IMR-90 (cell line): ENCODE measurements around the gene UBL4B. TPM values are rescaled to one million over a fixed set of nuclear protein-coding genes. Genes with fewer than 3 reads are reported as not detected.

Source experiments
- ATAC-seq: fragments of 200-7000 bp; cut with Tn5 transposase; 2 replicates; pipeline ENCODE4 v1.9.1; 2020; ENCODE audit warnings: low read depth, mild to moderate bottlenecking, moderate library complexity
- BruUV-seq: library from RNA; stranded (reverse); fragments of 400-500 nt; replicated peaks from 2 replicates; lab custom pipeline; 2021; lab: Mats Ljungman, UMichigan
- CTCF ChIA-PET: fragments of 300-600 bp; formaldehyde crosslinking; extraction: SDS; loops from one replicate; lab custom pipeline; 2021; ENCODE audit warnings: antibody characterized with exemption; lab: Yijun Ruan, JAX
- POLR2A ChIA-PET: fragments of 300-600 bp; sonication (Branson Sonifier 250); formaldehyde crosslinking; loops from one replicate; lab custom pipeline; 2022; ENCODE audit warnings: antibody characterized with exemption; ENCODE audit not compliant: unreplicated experiment; lab: Charles Lee
- DNase-seq: peaks from one replicate; pipeline ENCODE4 v3.0.0; 2013
- H2AFZ ChIP-seq: replicated peaks from 2 replicates; pipeline ENCODE3; 2013; ENCODE audit warnings: low read length, mild to moderate bottlenecking; ENCODE audit not compliant: poor library complexity
- H2AK5ac ChIP-seq: 2 replicates; pipeline ENCODE4 v1.6.1; 2013; ENCODE audit warnings: low read depth, low read length, inconsistent platforms
- H2AK9ac ChIP-seq: replicated peaks from 2 replicates; pipeline ENCODE3; 2013; ENCODE audit warnings: mild to moderate bottlenecking, low read depth, low read length, moderate library complexity; ENCODE audit not compliant: poor library complexity
- H2BK120ac ChIP-seq: 2 replicates; pipeline ENCODE4 v1.6.1; 2013; ENCODE audit warnings: low read depth, low read length, inconsistent platforms
- H2BK15ac ChIP-seq: 3 replicates; pipeline ENCODE4 v1.6.1; 2013; ENCODE audit warnings: low read depth, low read length, inconsistent platforms
- H2BK20ac ChIP-seq: 2 replicates; pipeline ENCODE4 v1.6.1; 2013; ENCODE audit warnings: low read depth, mild to moderate bottlenecking, inconsistent platforms, low read length, moderate library complexity
- H2BK5ac ChIP-seq: 2 replicates; pipeline ENCODE4 v1.6.1; 2013; ENCODE audit warnings: mild to moderate bottlenecking, low read depth, low read length, inconsistent platforms; ENCODE audit not compliant: poor library complexity, severe bottlenecking
- H3K14ac ChIP-seq: replicated peaks from 2 replicates; pipeline ENCODE4 v1.6.1; 2013; ENCODE audit warnings: low read depth, low read length, inconsistent platforms
- H3K18ac ChIP-seq: 2 replicates; pipeline ENCODE4 v1.6.1; 2013; ENCODE audit warnings: low read depth, low read length, control low read depth
- H3K23ac ChIP-seq: 2 replicates; pipeline ENCODE4 v1.6.1; 2013; ENCODE audit warnings: low read depth, low read length, inconsistent platforms
- H3K27ac ChIP-seq: 2 replicates; pipeline ENCODE4 v1.5.1; 2013; ENCODE audit warnings: mild to moderate bottlenecking, control low read depth, low read length; ENCODE audit not compliant: insufficient read depth
- H3K27me3 ChIP-seq: 2 replicates; pipeline ENCODE4 v1.6.1; 2013; ENCODE audit warnings: low read length; ENCODE audit not compliant: control insufficient read depth, insufficient read depth
- H3K36me3 ChIP-seq: 2 replicates; pipeline ENCODE4 v1.6.1; 2013; ENCODE audit warnings: low read length, mixed read lengths; ENCODE audit not compliant: control insufficient read depth, insufficient read depth
- H3K4ac ChIP-seq: 2 replicates; pipeline ENCODE4 v1.6.1; 2013; ENCODE audit warnings: low read depth, low read length, inconsistent platforms
- H3K4me1 ChIP-seq: 2 replicates; pipeline ENCODE4 v1.6.1; 2013; ENCODE audit warnings: low read length, mixed read lengths; ENCODE audit not compliant: control insufficient read depth, insufficient read depth
- H3K4me2 ChIP-seq: 2 replicates; pipeline ENCODE4 v1.6.1; 2013; ENCODE audit warnings: low read depth, mild to moderate bottlenecking, control low read depth, low read length, moderate library complexity
- H3K4me3 ChIP-seq: 2 replicates; pipeline ENCODE4 v1.5.1; 2013; ENCODE audit warnings: low read depth, mild to moderate bottlenecking, control low read depth, low read length, moderate library complexity; ENCODE audit not compliant: insufficient read depth
- H3K56ac ChIP-seq: 2 replicates; pipeline ENCODE4 v1.6.1; 2013; ENCODE audit warnings: low read length, inconsistent platforms; ENCODE audit not compliant: insufficient read depth; ENCODE audit errors: extremely low read depth
- H3K79me1 ChIP-seq, 2 experiments: 2 replicates each; pipeline ENCODE4 v1.6.1; 2013; ENCODE audit warnings: low read length in 2 of 2, inconsistent platforms in 1 of 2, low read depth in 1 of 2
- H3K9ac ChIP-seq: 2 replicates; pipeline ENCODE4 v1.6.1; 2013; ENCODE audit warnings: low read depth, low read length, control low read depth
- H3K9me1 ChIP-seq: 2 replicates; pipeline ENCODE4 v1.6.1; 2013; ENCODE audit warnings: low read length, inconsistent platforms; ENCODE audit not compliant: insufficient read depth
- H3K9me3 ChIP-seq: 2 replicates; pipeline ENCODE4 v1.6.1; 2013; ENCODE audit warnings: low read length; ENCODE audit not compliant: control insufficient read depth, insufficient read depth
- H4K20me1 ChIP-seq: 2 replicates; pipeline ENCODE4 v1.6.1; 2013; ENCODE audit warnings: low read length, inconsistent platforms; ENCODE audit not compliant: insufficient read depth
- H4K5ac ChIP-seq: 2 replicates; pipeline ENCODE4 v1.6.1; 2013; ENCODE audit warnings: mild to moderate bottlenecking, low read depth, low read length, control low read depth
- H4K8ac ChIP-seq, 2 experiments: 2 replicates each; pipeline ENCODE4 v1.6.1; 2013; ENCODE audit warnings: low read depth in 2 of 2, low read length in 2 of 2, control low read depth in 1 of 2, inconsistent platforms in 1 of 2
- H4K91ac ChIP-seq: 2 replicates; pipeline ENCODE4 v1.6.1; 2013; ENCODE audit warnings: low read depth, low read length, inconsistent platforms; ENCODE audit not compliant: insufficient read depth
- BHLHE40 ChIP-seq: fragments of 150-350 bp; IDR thresholded peaks from 2 replicates; pipeline ENCODE4 v1.6.1; 2016; ENCODE audit warnings: mild to moderate bottlenecking, low read depth, low read length
- RCOR1 ChIP-seq: IDR thresholded peaks from 2 replicates; pipeline ENCODE4 v1.6.1; 2012; ENCODE audit warnings: mild to moderate bottlenecking, low read length, improper control_type of control experiment; ENCODE audit not compliant: insufficient replicate concordance
- RFX5 ChIP-seq: IDR thresholded peaks from 2 replicates; pipeline ENCODE4 v1.8.0; 2012; ENCODE audit warnings: low read depth, mild to moderate bottlenecking, low read length, moderate library complexity
- WGBS, 2 experiments: methylation state at CpG; one replicate each; pipeline versions ENCODE4 v1.1.5 to v1.1.7; 2013; ENCODE audit warnings: missing lambda C conversion rate in 2 of 2; ENCODE audit not compliant: insufficient read length in 1 of 2; ENCODE audit errors: extremely low coverage in 2 of 2; 5-methylcytosine and 5-hydroxymethylcytosine counted together
- dilution Hi-C: fragments of 300-500 bp; cut with HindIII; formaldehyde crosslinking; loops from one replicate; pipeline ENCODE4 v1.14.3; 2018; ENCODE audit warnings: low sequenced_read_pairs; ENCODE audit not compliant: unreplicated experiment
- in situ Hi-C: fragments of 300-500 bp; cut with MboI; formaldehyde crosslinking; loops from 3 replicates; pipeline ENCODE4 v1.14.3; 2019; ENCODE audit warnings: low sequenced_read_pairs, inconsistent platforms, mixed read lengths
- intact Hi-C: fragments of 100-400 bp; cut with micrococcal nuclease; formaldehyde crosslinking; loops from 2 replicates; pipeline ENCODE4 v1.10.0; 2022
- polyA plus RNA-seq, 3 experiments: library from polyadenylated mRNA; depleted of rRNA; stranded (reverse); fragments of >200 nt; gene quantifications; 2 replicates each; pipeline ENCODE4 v1.2.3, GENCODE V29; 2012; ENCODE audit warnings: low replicate concordance in 1 of 3
- total RNA-seq: library from RNA; depleted of rRNA; stranded (reverse); fragments of >200 nt; gene quantifications from 2 replicates; pipeline ENCODE4 v1.2.3, GENCODE V29; 2012

The UBL4B gene
- total and polyA plus RNA-seq, 2 of the 4 experiments (the other 2 are of a cell fraction): not detected

- ATAC-seq (no peak), DNase-seq (no peak)
- in situ Hi-C loops (no loop called here), intact Hi-C loops (no loop called here), dilution Hi-C loops (no loop called here)
- H3K27ac ChIP-seq: no peak overlapping the region
- no TSS peak for BruUV-seq
- H3K36me3 ChIP-seq: peaks cover 9% of the 10 kb centered on the region; the same call in 1 of the 2 replicates
- no peak for TF ChIP-seq RFX5
- no peak for TF ChIP-seq BHLHE40
- no peak for TF ChIP-seq RCOR1
- no peak overlapping the region for H4K5ac ChIP-seq
- H3K23ac ChIP-seq: no peak overlapping the region
- H2BK120ac ChIP-seq: no peak overlapping the region
- H3K4ac ChIP-seq: no peak overlapping the region
- H3K79me1 ChIP-seq: peaks cover 0 to 6% of the 10 kb centered on the region in 2 experiments; a peak in 1 of 4 replicates
- H2BK20ac ChIP-seq: no peak overlapping the region
- H3K9me1 ChIP-seq: 0 out of 2 replicates have a peak, but pooled peaks cover 5% of the 10 kb centered on the region
- H3K4me3 ChIP-seq: no peak overlapping the region
- ChIA-PET CTCF (no interaction called here), POLR2A (no interaction called here)
- peaks cover 18% of the 10 kb centered on the region for H3K27me3 ChIP-seq
- H2AFZ ChIP-seq: peak overlapping the region; percentile 37
- peaks cover 13% of the 10 kb centered on the region; the same call in 1 of the 2 replicates for H4K20me1 ChIP-seq
- no peak overlapping the region for H4K91ac ChIP-seq
- H4K8ac ChIP-seq: no peak overlapping the region
- no peak overlapping the region for H3K9ac ChIP-seq
- H3K4me1 ChIP-seq: peaks cover 4% of the 10 kb centered on the region
- H2BK15ac ChIP-seq: no peak overlapping the region
- peak overlapping the region; percentile 32 for H2AK9ac ChIP-seq
- no peak overlapping the region for H3K56ac ChIP-seq
- no peak overlapping the region for H3K14ac ChIP-seq
- H2AK5ac ChIP-seq: no peak overlapping the region
- peaks cover 3% of the 10 kb centered on the region; the same call in 1 of the 2 replicates for H3K9me3 ChIP-seq
- no peak overlapping the region for H3K18ac ChIP-seq
- no CpG with 5 or more reads among the region's 2 CpGs for WGBS, 2 experiments
- H3K4me2 ChIP-seq: no peak overlapping the region
- H2BK5ac ChIP-seq: no peak overlapping the region
Observed at GRCh38 chr1:110062612-110063011, 49.6 kb upstream of the UBL4B start.
